Measurements from ENCODE around the gene APOA4.
"Not testable (repeated sequence)": the region's sequence is repeated elsewhere in the genome, so short reads cannot be mapped to it uniquely, and the experiment has no call there.

APOA4 gene

DNA sequence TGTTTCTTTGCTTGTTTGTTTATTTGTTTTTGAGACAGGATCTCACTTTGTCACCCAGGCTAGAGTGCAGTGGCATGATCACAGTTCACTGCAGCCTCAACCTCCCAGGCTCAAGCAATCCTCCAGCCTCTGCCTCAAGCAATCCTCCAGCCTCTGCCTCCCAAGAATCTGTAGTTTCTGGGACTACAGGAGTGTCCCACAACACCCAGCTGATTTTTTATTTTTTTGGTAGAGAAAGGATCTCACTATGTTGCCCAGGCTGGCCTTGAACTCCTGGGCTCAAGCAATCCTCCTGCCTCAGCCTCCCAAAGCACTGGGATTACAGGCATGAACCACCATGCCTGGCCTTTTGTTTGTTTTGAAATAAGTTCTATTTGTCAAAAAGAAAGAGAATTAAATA is 21.4 kb downstream of the APOA4 start:
- DNase-seq (ENCODE audit: low spot score), result not testable (repeated sequence)

DNA sequence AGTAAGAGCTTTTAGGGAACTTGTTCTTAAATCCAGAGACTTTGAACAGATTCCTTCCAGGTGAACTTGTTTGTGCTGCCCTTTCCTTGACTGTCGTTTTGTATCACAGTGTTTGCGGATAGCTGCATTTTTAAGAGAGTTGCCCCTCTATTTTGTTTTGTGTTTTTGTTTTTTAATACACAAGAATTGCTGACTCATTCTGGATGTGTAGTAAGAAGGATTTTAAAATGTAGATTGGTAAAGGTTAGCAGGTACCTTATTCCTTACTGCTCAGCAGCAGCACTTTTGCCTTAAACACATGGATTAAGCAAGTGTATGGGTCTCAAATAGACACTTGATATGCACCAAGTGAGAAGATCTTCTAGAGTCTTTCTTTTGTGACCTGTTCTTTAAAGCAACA is 22.5 kb downstream of the APOA4 start:
- no peak for DNase-seq (ENCODE audit: low spot score)

DNA sequence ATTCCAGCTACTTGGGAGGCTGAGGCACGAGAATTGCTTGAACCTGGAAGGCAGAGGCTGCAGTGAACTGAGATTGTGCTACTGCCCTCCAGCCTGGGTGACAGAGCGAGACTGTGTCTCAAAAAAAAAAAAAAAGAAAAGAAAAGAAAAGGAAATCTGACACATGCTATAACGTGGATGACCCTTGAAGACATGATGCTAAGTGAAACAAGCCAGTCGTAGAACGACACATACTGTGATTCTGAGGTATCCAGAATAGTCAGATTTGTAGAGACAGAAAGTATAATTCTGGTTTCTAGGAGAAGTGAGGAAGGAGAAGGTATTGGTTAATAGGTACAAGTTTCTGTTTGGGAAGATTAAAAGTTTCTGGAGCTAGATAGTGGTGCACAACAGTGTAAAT is 24.7 kb downstream of the APOA4 start:
- no peak for DNase-seq (ENCODE audit: low spot score)

DNA sequence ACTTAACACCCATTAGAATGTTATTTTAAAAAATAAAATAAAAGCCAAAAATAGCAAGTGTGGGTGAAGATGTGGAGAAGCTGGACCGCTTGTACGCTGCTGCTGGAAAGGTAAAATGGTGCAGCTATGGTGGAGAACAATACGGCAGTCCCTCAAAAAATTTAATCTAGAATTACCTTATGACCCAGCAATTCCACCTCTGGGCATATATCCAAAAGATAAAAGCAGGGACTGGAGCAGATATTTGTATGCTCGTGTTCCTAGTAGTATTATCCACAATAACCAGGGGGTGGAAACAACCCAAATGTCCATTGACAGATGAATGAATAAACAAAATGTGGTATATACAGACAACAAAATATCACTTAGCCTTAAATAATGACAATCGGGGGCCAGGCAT is 25.3 kb downstream of the APOA4 start:
- no peak for DNase-seq (ENCODE audit: low spot score)

DNA sequence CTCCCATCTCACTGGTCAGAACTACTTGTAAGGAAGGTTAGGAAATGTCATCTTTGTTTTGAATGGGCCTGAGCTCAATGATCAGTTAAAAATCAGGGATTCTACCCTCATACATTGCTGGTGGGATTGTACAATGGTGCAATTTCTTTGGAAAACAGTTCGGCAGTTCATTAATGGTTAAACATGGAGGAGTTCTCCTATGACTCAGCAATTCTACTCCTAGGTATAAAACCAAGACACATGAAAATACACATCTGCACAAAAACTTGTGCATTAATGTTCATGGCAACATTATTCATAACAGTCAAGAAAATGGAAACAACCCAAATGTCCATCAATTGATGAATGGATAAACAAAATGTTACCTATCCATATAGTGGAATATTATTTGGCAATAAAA is 26.6 kb downstream of the APOA4 start:
- DNase-seq (ENCODE audit: low spot score), result no peak

DNA sequence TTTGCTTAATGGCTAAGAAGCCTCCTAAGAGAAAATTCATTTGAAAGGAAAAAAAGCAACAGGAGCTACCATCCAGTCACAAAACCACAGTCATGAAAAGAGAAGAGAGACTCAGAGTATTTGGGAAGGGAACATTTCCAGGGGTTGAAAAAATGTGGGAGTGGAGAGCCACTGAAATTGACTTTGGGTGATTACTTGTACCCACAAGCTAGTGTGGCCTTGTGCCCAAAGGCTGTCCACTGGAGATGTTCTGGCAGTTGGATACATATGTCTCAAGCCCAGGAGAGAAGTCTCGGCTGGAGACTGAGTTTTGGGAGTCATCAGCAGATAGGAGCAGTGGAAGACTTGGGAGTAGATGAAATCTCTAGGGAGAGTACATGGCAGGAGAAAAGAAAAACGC is 28.3 kb downstream of the APOA4 start:
- no peak for DNase-seq (ENCODE audit: low spot score)

DNA sequence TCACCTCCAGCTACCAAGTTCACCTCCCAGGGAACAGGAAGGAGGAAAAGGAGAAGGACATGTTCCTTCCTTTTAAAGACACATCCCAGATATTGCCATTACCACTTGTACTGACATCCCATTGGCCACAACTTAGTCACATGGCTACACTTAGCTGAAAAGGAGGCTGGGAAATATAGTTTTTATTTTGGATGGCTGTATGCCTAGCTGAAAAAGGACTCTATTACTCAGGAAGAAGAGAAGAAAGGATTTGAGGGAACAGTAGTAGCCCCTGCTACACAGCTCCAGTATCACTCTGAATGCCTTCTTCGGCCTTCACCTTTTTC is 29.4 kb downstream of the APOA4 start:
- no peak for DNase-seq (ENCODE audit: low spot score)

DNA sequence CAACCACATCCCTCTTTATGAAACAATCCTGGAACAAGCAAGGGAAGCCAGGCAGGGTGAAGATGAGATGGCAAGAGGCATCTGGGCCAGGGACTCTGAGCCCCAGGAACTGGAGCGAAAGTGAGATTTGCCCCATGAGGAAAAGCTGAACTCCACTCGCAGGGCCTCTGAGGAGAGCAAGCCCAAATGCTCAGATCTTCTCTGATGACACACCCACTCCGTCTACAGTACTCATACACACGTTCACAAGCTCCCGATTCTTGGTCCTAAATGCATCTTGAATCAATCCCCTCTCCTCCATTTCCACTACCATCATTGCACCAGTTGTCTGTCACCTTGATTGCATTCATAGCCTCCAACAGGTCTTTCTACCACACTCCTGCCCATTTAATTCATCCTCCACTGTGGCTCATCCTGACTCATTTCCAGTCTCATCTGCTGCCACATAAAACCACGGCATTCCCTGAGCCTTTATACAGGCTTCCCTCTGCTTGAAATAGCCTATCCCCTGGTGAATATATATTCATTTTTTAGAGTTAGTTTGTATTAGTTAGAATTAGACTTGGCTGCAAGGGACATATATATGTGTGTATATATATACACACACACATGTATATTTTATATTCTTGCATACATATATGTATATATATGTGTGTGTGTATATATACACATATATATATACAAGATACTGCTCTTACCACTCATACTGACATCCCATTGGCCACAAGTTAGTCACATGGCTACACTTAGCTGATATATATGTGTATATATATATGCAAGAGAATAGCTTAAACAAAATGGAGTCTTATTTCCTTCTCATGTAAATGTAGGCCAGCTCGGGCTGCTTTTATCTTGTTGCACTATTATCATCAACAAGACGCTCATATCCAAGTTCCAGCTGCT is 30.0 kb downstream of the APOA4 start:
- peak; percentile 73 for DNase-seq (ENCODE audit: low spot score)

DNA sequence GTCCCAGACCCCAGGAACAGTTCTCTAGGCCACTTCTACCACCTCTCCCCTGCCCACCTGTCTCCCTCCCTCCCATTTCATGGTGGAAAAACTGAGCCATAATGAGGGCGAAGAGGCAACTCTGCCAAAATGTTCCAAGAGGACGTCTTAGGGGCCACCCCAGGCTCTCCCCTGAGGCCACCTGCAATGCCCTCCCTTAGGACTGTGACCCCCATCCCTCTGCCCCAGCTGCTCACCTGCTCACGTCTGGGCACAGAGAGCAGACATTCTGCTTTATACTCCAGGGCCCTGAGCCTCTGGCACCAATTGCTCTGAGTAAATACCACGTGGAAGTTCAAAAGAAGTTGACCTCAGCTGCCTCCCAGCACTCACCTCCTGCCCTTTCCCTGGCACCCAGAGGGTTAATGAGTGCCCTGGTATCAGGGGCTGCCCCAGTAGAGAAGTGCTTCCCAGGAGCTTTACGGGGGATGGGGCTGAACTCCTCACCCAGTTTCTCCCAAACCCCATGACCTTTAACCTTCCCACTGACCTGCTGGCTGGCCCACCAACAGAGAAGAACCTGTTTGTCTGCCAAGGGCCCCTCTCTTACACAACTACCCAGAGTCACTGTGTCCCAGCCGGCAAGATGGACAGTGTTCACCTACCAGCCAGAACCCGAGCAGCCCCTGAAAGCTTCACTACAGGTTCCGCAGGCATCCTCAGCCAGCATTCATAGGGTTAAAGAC is 30.8 kb downstream of the APOA4 start:
- no peak for DNase-seq (ENCODE audit: low spot score)

DNA sequence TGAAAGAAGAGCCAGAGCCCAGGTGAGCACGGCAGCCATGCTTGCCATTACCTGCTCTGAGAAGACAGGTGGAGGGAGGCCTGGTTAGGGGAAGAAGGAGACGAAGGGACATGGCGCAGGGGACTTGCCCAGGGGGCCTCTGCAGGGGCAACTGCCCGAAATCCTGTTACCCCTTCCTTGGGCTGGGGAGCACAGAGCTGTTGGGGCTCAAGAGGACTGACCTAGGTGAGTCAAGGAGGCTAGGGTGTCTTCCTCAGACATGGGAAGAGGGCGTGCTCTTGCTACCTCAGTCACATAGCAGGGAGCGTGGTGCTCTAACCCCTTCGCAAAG is 31.3 kb downstream of the APOA4 start, which contains the start of gene APOA5:
APOA5 (minus strand) TSS at position 67 of the 331 bp plus-strand sequence; CDS start at position 48, 19 bp downstream.
- DNase-seq (ENCODE audit: low spot score), result no peak

DNA sequence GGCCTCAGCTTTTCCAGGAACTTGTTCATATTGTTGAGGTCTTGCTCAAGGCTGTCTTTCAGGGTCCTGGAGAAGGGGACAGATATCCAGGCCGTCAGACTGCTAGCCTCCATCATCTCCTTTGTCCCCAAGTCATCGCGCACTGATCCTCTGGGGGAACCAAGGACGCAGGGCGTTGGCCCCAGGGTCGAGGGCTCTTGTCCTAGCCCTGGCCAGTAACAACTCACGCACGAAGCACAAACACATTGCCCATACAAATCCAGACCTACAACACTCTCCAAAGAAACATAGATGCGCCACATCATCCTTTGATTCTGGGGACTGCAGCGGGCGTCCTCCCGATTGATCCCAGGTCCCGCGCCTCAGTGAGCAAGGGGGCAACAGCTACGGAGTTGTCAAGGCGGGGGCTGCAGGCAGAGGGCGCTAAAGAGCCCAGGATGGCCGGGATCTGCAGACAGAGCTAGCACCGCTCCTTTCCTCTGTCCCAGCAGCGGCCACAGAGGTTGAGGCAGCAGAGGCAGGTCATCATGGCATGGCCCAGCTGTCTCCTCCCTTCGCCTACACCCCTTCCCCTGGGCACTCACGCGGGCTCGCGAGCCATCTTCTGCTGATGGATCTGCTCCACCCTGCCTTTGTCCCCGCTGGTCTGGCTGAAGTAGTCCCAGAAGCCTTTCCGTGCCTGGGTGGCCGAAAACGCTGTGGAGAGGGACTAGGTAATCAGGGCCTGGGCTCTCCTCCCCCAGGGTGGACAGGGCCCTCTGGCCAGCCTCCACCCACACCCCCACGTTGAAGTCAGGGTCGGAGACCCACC is 31.9 kb downstream of the APOA4 start:
- DNase-seq (ENCODE audit: low spot score), result peak; percentile 91

DNA sequence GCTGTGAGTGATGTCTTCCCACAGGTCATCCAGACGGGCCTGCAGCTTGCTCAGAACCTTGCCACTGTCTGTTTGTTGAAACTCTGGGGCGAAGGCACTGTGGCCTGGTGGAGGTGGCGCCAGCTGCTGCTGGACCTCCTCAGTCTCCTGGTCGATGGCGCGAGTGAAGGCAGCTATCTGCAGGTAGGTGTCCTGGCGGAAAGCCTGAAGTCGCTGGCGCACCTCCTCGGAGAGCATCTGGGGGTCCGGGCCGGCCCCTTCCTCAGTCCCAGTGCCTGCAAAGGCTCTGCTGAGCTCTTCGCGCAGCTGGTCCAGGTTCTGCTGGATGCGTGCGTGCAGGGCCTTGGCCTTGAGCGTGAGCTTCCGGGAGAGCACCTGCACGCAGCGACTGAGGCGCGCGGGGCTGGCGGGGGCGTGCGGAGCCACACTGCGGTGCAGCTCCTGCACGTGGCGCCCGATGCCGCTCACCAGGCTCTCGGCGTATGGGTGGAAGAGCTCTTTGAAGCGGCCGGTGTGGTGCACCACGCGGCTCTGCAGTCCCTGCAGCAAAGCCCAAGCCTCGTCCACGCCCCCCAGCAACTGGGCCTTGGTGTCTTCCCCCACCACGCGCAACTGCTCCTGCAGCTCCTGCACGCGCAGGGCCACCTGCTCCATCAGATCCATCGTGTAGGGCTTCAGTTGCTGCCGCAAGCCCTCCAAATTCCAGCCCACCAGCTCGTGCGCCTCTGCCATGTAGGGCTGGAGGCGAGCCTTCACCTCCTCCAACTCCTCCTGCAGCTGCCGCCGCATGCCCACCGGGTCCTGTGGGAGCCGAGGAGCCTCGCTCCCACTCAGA is 32.7 kb downstream of the APOA4 start:
- DNase-seq (ENCODE audit: low spot score), result no peak

DNA sequence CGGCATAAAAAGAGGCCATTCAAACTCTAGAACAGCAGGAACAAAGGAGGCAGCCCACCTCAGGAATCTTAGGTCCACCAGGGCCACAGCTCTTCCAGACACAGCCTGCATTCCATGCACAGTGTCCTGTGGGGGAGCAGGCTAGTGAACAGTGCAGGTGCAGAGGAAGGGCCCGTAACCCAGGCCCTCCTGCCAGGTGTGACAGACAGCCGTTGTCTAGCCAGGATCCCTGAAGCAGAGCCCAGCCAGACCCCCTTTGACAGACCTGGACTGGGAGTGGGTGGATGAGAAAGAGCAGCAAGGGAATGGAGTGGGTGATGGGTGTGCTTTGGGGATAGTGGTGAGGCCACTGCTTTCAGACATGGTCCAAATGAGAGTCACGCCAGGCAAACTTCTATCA is 34.1 kb downstream of the APOA4 start:
- no peak for DNase-seq (ENCODE audit: low spot score)

DNA sequence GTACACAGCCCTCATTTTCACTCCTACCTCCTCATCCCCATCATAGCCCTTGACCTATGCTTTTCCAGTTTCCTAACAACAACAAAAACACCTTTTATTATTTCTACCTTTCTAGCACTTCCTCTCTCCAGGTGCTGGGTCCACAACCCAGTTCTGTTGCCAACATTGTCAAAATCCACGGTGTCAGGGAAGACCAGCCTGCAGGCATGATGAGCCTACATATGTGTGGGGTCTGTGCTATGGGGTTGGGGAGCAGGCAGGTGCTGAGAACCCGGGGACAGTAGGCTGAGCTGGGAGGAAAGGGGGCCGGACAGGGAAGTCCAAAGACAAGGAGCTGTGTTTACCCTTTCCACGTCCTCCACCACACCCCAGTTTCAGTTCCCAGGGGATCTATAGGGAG is 34.6 kb downstream of the APOA4 start:
- DNase-seq (ENCODE audit: low spot score), result no peak

DNA sequence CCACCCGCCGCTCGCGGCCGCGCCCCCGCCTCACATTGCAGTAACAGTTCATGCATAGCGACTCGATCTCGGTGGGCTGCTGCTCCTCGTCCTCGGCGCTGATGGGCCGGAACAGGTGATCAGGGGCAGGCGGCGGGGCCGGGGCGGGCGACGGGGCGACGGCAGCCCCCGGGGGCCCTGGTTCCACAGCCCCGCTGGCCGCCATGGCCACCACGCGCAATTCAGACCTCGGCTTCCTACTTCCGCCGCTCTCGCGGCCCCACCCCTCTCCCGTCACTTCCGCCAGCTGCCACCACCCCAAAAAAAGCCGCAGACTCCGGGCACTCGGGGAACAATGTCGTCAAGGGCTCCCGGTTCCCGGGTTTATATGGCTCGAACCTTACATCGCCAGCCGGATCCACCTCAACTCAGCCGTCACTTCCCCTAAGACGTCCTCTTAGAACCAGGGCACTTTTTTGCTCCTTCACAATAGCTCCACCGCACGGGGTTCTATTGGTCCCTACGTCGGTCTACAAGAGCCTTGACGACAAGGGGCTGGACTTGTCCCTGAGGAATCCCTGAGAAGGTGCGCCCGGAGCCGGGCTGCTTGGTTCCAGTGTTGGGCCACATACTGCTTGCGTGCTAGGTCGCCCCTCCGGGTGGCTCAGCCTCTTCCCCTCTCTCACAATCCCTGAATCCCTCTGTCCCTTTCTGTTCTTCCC is 35.2 kb downstream of the APOA4 start, which contains the start of gene ZPR1:
ZPR1 (minus strand) TSS at position 238 of the 701 bp plus-strand sequence; CDS start at position 205, 33 bp downstream.
- peak; percentile 93 for DNase-seq (ENCODE audit: low spot score)

DNA sequence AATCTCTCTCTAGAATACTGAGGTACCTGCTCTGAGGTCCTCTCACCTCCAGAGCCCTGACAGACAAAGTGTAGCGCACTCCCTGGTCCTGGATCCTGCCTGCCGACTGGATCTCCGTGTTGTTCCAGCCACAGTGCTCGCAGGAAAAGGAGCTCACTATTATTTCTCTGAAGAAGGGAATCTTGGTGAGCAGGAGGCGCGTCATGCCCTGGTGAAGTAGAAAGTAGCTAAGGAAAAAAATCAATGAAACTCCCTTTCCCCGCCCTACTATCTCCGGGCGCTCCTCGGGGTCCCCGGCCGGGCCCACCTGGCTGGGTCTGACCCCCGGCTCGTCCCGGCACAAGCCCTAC is 35.7 kb downstream of the APOA4 start:
- DNase-seq (ENCODE audit: low spot score), result peak; percentile 11

DNA sequence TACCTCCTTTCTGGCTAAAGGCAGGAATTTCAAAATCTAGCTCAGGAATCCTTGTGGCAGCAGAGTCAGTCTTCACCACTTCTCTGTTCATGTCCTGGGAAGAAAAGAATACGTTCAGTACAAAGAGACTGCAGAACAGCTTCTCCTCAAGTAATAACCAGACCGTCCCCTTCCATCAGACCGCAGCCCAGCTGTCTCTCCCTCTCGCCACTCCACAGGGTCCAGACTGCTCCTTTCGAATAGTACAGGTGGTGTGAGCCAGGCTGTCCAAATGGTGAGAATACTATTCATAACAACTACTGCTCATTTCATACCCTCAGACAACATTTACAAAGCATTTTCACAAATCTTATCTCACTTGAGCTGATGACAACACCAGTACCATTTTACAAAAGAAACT is 36.1 kb downstream of the APOA4 start:
- DNase-seq (ENCODE audit: low spot score), result no peak

DNA sequence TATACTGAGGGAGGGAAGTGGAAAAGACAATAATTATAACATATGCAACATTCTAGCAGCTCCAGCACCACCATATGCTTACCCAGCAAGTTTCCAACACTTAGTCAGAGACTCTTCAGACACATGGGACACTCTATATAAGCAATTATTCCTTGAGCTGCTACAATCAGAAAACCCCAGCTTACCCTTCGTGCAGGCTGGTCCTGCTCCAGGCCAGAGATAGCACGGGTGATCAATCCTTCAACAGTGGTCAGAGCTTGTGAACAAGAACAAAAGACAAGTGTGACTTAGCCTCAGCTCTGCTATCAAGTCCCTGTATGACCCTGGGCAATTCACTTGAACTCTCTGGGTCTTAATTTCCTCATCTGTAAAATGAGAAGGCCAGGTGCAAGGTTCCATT is 36.8 kb downstream of the APOA4 start:
- DNase-seq (ENCODE audit: low spot score), result no peak

DNA sequence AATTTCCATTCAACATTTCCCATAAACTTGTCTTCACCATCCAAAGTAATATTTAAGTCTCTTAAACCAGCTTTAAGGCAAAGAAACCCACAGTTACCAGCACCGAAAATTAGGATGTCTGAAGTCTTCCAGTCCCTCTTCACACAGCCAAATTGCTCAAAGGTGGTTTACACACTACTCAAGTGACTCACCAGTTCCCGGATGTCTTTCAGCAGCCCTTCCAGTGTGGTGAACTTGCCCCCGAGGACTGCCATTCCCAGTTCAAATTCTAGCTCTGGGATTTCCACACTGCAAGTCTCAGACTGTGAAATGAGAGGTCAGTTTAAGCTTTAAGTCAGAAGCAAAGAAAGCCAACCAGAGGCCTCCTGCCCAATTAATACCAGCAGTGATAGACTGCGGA is 40.4 kb downstream of the APOA4 start:
- no peak for DNase-seq (ENCODE audit: low spot score)

DNA sequence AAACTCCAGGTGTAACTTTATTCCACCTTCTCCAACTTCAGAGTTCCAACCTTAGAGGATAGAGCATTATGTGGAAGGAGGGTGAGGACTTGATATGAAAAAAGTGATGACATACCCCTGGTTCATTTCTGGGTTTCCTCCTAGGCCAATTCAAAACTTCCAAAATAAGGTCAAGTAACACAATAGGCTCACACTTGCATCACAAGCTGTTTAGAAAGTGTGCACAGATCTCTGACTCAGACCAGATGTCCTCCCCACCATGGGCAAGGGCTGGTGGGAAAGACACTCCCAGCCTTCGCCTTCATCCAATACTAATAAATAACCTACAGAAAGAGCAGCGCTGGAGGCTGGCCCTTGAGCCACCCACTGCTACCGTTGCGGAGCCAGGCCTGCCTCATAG is 44.5 kb downstream of the APOA4 start:
- no peak for DNase-seq (ENCODE audit: low spot score)

DNA sequence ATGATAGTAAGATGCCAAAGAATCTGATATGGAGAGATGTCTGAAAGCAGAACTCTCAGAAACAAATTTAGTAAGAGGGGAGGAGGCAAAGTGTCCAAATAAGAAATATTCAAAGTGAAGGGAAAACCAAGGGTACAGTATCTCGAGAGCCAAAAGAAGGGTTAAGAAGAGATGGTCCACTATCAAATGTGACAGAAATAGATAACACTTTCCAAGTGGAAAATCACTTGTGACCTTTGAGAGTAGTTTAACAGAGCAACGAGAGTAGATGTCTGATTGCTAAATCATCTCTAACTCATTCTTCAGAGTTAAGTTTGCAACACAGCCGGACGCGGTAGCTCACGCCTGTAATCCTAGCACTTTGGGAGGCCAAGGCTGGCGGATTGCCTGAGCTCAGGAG is 46.0 kb downstream of the APOA4 start:
- no peak for DNase-seq (ENCODE audit: low spot score)
